NCI-H1048 (cell line): Measurements from ENCODE around the gene AGTR1.
"Not testable (repeated sequence)": the region's sequence is repeated elsewhere in the genome, so short reads cannot be mapped to it uniquely, and the experiment has no call there.

ENCODE experiments used
- DNase-seq: peaks from one replicate; lab custom pipeline; 2025; lab: John Stamatoyannopoulos, UW

Gene AGTR1

DNA sequence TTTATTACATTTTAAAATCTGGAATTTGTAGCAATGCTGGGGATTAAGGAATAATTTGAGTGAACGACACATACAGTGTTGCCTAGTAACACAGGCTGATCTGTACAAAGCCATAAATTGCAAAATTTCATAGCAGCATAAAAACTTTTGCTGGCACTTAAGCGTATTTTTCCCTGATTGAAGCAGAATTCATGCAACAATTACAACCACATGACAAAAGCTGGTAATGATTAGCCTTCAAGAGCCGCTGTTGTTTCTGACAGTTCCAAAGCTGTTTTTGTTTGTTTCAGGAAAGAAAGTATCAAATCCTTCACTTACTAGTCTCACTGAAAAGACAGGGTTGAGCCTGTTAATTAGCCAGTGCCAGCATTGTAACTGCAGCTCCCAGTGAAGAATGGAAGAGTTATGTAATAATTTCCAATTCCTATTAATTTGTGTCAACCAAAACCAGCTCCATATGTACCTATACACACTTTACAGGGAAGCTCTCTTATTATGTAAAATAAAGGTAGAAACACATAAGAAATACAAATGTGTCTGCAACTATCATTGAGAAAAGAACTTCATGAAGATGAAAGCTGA, 60.7 kb downstream of the AGTR1 start:
- no peak for DNase-seq

DNA sequence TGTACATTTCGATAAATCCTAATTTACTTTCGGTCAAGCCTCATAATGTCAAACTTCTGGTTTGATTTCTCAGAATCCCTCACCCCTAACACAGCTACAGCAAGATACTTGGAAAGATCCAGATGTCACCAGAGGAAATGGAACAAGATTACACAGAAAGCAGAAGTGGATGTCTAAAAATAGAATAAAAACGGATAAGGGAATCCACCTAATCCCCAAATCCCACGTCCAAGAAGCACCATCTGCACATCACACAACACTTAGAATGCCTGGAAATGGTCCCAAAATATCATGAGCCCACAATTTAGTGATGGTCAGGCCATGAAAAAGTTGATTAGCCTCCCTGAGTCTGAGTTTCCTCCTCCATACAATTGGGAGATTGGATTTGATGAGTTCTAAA, 61.7 kb downstream of the AGTR1 start:
- no peak for DNase-seq

DNA sequence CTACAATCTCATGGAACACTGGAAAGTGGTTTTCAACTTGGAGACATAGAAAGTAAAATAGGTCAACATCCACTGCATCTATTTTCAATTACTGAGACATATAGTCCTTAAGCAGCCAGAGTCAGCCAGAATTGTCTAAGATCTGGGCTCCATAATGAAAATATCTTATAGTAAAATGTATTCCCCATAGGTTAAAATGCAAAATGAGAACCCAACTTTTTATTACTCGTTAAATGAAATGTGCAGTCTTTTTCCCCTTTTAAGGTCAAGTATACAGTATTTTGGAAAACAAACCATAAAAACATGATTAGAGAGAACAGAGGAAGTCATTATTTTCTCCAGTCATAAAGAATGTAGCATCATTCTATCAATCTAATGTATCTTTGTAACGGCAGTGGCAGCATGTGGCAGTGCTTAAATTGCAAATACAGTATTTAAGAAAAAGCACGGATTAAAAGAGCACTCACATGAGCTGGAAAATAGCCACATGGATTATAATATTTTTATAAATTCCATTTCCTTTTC, 65.5 kb downstream of the AGTR1 start:
- no peak for DNase-seq

DNA sequence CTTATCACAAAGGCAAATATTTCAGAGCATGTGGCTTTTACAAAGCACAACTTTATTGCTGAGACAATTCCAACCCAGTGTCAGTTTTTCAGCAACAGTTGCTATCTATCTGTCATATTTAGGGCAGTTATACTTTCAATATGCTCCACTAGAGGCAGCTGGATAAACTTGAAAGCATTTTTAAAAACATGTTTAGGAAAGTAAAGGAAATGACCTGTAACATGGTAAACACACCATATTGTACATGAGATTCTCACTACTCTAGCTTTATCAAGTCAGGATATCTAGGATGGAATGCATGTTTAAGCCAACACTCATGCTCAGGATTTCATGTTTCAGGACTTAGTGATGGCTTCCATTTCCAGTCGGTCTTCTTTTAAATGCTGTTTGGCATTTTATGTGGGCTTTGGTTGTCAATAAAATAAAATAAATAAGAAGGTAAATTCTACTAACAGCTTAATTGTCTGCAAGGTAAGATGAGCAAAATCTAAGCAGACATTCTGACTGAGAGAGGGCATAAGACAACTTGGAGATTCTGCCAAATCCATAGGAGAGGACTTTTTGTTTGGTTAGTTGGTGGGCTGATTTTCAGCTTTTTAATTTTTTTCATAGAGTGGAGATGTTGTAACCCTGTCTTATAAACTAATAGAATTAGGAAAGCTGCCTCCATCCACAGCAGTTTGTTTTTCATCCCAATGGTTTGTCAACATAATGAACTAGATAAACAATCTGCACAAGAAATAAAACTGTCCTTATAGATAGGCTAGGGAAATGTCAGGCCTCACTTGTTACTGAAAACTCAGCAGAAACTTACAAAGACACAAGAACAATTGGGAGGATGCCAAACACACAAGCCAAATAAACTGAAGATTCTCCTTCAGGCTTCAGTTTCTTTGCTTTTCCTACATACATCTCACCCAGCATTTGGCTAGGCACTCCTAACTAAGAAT, 66.6 kb downstream of the AGTR1 start:
- DNase-seq: no peak

DNA sequence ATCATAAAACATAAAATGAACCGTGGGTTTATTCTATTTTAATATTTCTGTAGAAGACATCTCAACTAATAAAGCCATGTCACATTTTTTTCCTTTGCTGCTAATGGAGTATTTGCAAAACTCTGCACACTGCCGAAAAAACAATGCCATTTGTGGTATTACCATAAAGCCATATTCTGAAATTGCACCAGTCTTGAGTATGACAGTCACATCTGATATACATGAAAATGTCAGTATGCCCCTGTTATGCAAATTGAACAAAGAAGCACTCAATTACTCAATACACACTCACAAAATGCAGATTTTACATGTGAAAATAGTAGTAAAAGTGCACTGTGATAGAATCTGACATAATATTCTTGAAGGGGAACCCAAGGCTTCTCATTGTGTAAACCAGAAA, 74.7 kb downstream of the AGTR1 start:
- DNase-seq: no peak

DNA sequence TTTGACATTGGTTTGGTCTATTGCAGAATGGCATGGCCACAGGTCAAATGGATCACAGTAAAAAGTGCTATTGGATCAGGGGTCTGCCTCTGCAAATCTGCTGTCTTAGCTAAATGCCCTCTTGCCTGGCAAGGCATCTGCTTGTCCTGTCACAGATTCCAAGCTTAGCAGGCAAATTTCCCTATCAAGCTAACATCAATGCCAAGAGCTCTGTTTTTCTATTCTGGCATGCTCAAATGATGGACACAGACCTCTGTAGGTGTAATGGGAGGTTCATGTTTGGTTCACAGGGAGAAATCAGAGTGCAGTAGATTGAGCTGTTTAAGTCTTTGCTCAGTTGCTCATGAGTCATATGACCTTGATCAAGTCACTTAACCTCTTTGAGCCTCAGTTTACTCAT, 75.1 kb downstream of the AGTR1 start:
- DNase-seq: no peak

DNA sequence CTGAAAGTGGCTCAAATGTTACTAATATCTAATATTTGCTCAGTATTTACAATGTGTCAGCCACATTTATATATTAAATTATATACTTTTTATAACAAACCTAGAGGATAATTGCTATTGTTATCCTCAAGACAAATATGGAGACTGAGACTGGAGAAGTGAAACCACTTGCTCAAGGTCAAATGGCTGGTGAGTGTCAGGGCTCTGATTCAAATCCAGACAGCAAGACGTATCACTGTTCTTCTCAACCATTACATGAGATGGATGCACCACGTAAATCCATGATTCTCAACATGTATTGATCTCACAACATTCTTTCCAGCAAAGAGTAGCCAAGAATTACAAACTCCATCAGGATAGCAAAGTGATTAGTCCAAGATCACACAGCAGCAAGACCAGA, 76.1 kb downstream of the AGTR1 start:
- no peak for DNase-seq

DNA sequence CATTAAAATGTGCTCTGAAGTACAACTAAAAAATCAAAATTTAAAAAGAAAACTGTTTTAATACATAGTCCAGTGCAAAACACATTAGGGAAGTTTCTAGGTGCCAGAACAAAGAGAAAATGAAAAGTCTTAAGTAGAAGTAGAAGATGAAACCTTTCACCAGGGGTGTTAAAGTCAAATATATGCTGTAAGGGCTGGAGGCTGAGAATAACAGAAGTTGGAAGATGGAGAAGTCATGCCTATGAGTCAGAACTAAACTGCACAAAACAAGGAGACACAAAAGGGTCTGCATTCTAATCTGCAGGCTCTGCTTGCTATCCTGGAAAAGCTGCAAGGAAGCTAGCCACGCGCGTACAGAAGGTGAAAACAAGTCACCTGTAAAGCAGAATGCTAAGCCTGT, 81.2 kb downstream of the AGTR1 start:
- DNase-seq: no peak

DNA sequence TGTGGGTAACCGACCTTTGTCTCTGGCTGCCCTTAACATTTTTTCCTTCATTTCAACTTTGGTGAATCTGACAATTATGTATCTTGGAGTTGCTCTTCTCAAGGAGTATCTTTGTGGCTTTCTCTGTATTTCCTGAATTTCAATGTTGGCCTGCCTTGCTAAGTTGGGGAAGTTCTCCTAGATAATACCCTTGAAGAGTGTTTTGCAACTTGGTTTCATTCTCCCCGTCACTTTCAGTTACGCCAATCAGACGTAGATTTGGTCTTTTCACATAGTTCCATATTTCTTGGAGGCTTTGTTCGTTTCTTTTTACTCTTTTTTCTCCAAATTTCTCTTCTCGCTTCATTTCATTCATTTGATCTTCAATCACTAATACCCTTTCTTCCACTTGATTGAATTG, 87.3 kb downstream of the AGTR1 start:
- DNase-seq: not testable (repeated sequence)

DNA sequence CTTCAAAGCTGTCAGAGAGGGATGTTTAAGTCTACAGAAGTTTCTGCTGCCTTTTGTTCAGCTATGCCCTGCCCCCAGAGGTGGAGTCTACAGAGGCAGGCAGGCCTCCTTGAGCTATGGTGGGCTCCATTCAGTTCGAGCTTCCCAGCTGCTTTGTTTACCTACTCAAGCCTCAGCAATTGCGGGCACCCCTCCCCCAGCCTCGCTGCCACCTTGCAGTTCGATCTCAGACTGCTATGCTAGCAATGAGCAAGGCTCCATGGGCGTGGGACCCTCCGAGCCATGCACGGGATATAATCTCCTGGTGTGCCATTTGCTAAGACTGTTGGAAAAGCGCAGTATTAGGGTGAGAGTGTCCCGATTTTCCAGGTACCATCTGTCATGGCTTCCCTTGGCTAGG, 88.5 kb downstream of the AGTR1 start:
- not testable (repeated sequence) for DNase-seq

DNA sequence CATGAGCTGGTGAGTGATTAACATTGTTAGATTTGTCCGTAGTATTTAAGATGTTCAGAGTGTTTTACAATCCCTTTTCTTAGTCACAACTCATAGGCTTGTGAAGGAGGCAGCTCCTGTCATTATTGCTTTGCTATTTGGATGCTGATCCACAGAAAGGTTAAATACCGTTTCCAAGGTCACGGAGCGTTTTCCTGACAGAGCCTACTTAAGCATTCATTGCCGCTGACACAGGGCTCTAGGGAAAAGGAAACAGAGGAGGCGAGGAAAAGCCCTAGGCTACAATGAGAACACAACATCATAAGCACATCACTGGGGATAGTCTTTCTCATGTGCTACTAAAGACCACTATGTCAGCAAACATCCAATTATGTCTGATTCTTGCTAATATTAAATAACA, 91.4 kb downstream of the AGTR1 start:
- no peak for DNase-seq

DNA sequence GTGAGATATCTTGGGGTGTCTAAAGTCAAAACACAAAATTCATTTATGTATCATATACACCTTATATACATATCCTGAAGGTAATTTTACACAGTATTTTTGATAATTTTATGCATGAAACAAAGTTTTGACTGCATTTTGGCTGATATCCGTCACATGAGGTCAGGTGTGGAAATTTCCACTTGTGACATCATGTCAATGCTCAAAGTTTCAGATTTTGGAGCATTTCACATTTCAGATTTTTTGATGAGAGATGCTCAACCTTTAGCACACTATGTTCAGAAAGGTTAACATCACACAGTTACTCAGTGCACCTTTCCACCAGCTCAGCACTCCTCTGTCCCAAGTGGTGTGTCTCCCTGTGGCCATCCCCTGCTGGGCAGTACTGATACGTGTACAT, 92.2 kb downstream of the AGTR1 start:
- DNase-seq: no peak

DNA sequence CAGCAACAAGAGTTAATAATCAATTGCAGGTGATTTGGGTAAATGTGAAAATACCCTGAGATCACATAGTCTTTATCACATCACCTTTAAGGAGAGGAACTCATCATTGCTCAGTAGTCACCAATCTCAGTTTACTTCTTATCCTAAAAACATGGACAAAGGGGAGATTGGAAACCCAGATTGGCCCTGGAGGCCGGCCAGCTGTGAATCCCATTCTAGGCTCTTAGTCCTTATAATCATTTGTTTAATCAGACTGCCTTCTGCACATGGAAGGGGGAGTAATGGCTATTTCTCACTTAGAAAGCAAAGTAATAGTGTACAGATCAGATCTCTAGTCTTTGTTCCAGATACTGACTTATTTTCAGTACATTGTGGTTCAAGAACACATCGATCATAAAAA, 92.7 kb downstream of the AGTR1 start:
- DNase-seq: no peak

DNA sequence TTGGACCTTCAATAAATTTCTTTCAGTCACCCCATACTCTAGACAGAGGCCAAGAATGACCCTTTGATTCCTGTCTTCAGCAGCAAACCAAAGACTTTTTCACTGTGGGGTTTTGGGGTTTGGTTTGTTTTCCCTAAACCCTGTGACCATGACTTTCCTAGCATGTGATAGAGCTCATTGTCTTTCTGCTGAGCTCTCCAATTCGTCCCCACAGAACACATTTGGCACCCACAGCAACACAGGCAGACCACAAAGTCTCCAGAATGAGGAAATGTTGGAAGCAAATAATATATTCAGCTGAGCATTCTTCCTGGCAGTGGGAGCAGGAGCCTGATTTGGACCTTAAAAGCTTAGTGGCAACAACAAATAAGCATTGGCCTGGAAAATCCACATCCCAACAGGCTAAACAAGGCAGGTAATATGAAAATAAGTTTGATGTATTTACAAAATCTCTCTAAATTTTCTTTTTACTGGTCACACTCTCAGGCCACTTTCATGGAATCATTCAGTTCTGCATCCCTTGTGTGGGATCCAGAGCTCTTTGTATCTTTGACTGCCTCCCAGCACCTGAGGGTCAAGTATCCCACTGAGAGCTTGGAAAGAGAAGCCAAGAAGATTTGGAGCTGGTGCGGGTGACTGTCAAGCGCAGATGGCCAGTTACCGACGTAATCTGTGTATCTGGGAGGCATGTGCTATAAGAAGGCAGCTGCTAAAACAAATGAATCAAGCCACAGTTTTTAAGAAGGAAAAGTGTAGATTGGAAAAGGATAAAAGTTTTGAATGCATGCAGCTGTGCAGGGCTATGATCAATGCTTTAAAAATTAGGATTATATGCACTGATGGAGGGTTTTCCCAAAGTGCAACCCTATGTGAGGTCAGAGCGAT, 93.4 kb downstream of the AGTR1 start:
- DNase-seq: no peak

DNA sequence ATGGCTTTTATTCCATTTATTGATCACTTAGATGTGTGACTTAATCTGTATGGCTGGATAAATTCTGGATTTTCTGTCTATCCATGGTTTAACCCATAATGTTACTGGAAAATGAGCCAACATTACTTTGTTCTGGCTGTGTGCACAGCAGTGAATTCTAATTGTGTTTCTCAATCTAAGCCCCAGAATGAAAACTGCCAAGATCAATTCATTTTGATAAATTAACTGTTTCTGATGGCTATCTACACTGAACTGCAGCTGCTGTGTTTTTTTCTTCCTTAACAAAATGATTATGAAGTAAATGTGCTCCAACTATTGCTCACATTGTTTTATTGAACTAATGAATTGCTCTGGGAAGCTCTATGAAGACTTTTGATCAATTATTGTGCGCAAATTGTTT, 94.2 kb downstream of the AGTR1 start:
- no peak for DNase-seq

DNA sequence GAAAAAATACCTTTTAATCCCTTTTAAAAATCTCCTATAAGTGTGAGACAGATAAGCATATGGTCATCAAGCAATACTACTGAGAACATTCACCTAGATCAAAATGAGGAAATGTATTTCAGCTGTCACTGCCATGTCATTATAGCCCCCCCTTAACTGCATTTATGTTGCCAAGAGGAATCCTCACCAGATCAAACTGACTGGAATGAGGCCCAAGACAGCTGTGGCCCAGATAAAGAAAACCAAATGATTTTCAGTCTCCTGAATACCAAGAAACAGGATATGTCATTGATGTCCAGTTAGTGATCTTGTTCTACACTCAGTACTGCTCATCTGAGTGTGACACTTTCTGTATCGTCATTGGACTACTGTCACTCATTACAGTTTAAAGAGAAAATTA, 94.8 kb downstream of the AGTR1 start:
- no peak for DNase-seq
